Measurements from ENCODE around the gene FOXA2. TPM values are rescaled to one million over a fixed set of nuclear protein-coding genes. Genes with fewer than 3 reads are reported as not detected.
A peak's percentile ranks its signal among the peaks of the same experiment; 100 is the strongest.

Gene FOXA2
- total and polyA plus RNA-seq, 2 of the 13 experiments (the other 11 are each of a cell fraction or from before 2014, with no cell fraction given) = 8.8 to 12.2 TPM

DNA sequence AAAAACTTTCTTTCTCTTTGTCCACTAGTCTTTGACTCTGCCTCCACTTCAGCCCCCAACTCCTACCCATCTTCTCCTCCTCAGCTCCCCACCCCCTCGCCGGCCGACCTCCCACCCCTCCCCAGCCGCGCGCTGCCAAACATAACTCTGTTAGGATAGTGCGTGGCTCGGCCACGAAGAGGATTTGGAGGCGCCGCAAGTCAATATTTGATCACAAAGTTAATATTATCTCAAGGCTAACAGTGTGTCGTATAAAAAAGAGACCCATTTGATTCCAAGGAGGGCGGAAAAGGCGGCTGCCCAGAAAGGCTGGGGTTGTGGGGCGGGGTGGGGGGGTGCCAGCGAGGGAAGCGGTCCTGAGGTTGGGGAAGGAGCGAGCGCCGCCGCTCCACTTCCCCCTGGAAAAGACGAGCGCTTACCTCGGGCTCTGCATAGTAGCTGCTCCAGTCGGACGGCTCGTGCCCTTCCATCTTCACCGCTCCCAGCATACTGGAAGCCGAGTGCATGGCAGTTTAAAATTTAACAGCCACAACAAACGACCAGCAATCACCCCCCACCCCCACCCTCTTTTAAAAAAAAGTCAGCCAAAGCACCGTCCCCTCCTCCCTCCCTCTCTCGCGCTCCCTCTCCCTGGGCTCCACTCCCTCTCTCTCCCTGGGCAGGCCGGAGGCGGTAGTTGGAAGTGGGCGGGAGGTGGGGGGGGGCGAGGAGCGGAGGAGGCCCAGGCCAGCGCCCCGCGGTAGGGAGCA lies 425 bp downstream of the FOXA2 start (continued):
- TF ChIP-seq TARDBP (CRISPR knock-in tag; IDR thresholded peaks at IDR 0.05) (peak; percentile 82), ZBTB38 (CRISPR knock-in tag; IDR thresholded peaks at IDR 0.05) (no peak; the same call in none of the 2 replicates), PAF1 (CRISPR knock-in tag; IDR thresholded peaks at IDR 0.05) (no peak), MEF2D (CRISPR knock-in tag; IDR thresholded peaks at IDR 0.05) (no peak), BCL6 (CRISPR knock-in tag; IDR thresholded peaks at IDR 0.05) (peak; percentile 57), ZNF331 (CRISPR knock-in tag; IDR thresholded peaks at IDR 0.05) (peak; percentile 66), SMAD9 (CRISPR knock-in tag; IDR thresholded peaks at IDR 0.05) (no peak), ZGPAT (CRISPR knock-in tag; IDR thresholded peaks at IDR 0.05) (no peak), SAP130 (CRISPR knock-in tag; IDR thresholded peaks at IDR 0.05; ENCODE audit: low read depth) (peak; percentile 74), ZNF7 (CRISPR knock-in tag; IDR thresholded peaks at IDR 0.05) (no peak), POGZ (CRISPR knock-in tag; IDR thresholded peaks at IDR 0.05) (no peak), GATAD2A (CRISPR knock-in tag; IDR thresholded peaks at IDR 0.05) (peak; percentile 12; the same call in 1 of the 2 replicates)
- TF ChIP-seq, protein P1, sequence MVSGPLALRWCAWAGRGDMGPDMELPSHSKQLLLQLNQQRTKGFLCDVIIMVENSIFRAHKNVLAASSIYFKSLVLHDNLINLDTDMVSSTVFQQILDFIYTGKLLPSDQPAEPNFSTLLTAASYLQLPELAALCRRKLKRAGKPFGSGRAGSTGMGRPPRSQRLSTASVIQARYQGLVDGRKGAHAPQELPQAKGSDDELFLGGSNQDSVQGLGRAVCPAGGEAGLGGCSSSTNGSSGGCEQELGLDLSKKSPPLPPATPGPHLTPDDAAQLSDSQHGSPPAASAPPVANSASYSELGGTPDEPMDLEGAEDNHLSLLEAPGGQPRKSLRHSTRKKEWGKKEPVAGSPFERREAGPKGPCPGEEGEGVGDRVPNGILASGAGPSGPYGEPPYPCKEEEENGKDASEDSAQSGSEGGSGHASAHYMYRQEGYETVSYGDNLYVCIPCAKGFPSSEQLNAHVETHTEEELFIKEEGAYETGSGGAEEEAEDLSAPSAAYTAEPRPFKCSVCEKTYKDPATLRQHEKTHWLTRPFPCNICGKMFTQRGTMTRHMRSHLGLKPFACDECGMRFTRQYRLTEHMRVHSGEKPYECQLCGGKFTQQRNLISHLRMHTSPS (CRISPR knock-in tag; IDR thresholded peaks at IDR 0.05; ENCODE audit: low read depth) = peak; percentile 76; the same call in 1 of the 2 replicates
- TF ChIP-seq, protein P2, sequence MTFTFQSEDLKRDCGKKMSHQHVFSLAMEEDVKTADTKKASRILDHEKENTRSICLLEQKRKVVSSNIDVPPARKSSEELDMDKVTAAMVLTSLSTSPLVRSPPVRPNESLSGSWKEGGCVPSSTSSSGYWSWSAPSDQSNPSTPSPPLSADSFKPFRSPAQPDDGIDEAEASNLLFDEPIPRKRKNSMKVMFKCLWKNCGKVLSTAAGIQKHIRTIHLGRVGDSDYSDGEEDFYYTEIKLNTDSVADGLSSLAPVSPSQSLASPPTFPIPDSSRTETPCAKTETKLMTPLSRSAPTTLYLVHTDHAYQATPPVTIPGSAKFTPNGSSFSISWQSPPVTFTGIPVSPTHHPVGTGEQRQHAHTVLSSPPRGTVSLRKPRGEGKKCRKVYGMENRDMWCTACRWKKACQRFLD (CRISPR knock-in tag; IDR thresholded peaks at IDR 0.05; ENCODE audit: borderline replicate concordance) = no peak
- TF ChIP-seq, protein P3, sequence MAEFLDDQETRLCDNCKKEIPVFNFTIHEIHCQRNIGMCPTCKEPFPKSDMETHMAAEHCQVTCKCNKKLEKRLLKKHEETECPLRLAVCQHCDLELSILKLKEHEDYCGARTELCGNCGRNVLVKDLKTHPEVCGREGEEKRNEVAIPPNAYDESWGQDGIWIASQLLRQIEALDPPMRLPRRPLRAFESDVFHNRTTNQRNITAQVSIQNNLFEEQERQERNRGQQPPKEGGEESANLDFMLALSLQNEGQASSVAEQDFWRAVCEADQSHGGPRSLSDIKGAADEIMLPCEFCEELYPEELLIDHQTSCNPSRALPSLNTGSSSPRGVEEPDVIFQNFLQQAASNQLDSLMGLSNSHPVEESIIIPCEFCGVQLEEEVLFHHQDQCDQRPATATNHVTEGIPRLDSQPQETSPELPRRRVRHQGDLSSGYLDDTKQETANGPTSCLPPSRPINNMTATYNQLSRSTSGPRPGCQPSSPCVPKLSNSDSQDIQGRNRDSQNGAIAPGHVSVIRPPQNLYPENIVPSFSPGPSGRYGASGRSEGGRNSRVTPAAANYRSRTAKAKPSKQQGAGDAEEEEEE (CRISPR knock-in tag; IDR thresholded peaks at IDR 0.05; ENCODE audit: borderline replicate concordance) = no peak
- TF ChIP-seq, protein P4, sequence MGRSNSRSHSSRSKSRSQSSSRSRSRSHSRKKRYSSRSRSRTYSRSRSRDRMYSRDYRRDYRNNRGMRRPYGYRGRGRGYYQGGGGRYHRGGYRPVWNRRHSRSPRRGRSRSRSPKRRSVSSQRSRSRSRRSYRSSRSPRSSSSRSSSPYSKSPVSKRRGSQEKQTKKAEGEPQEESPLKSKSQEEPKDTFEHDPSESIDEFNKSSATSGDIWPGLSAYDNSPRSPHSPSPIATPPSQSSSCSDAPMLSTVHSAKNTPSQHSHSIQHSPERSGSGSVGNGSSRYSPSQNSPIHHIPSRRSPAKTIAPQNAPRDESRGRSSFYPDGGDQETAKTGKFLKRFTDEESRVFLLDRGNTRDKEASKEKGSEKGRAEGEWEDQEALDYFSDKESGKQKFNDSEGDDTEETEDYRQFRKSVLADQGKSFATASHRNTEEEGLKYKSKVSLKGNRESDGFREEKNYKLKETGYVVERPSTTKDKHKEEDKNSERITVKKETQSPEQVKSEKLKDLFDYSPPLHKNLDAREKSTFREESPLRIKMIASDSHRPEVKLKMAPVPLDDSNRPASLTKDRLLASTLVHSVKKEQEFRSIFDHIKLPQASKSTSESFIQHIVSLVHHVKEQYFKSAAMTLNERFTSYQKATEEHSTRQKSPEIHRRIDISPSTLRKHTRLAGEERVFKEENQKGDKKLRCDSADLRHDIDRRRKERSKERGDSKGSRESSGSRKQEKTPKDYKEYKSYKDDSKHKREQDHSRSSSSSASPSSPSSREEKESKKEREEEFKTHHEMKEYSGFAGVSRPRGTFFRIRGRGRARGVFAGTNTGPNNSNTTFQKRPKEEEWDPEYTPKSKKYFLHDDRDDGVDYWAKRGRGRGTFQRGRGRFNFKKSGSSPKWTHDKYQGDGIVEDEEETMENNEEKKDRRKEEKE (IDR thresholded peaks at IDR 0.05) = no peak
- TF ChIP-seq, protein P5, sequence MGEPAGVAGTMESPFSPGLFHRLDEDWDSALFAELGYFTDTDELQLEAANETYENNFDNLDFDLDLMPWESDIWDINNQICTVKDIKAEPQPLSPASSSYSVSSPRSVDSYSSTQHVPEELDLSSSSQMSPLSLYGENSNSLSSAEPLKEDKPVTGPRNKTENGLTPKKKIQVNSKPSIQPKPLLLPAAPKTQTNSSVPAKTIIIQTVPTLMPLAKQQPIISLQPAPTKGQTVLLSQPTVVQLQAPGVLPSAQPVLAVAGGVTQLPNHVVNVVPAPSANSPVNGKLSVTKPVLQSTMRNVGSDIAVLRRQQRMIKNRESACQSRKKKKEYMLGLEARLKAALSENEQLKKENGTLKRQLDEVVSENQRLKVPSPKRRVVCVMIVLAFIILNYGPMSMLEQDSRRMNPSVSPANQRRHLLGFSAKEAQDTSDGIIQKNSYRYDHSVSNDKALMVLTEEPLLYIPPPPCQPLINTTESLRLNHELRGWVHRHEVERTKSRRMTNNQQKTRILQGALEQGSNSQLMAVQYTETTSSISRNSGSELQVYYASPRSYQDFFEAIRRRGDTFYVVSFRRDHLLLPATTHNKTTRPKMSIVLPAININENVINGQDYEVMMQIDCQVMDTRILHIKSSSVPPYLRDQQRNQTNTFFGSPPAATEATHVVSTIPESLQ (CRISPR knock-in tag; conservative IDR thresholded peaks at IDR 0.05) = no peak
